ENCODE measurements around the gene XRCC4. TPM values are rescaled to one million over a fixed set of nuclear protein-coding genes. Genes with fewer than 3 reads are reported as not detected.

XRCC4 gene
- total RNA-seq, 5 donors from 2014 or later (not counting 1 experiment from before 2014, with no cell fraction given) = 3.5 to 5.1 (median 4.2) TPM

- Histone ChIP-seq H3K4me1 (ENCODE audit: control insufficient read depth in 1 of 2, extremely low read depth in 1 of 2, insufficient read depth in 2 of 2, low read length in 2 of 2) (no peaks in the 10 kb centered on the region), H3K9me3 (no peaks in the 10 kb centered on the region), H3K36me3 (ENCODE audit: control insufficient read depth in 2 of 2, extremely low read depth in 1 of 2, insufficient read depth in 1 of 2, low read length in 1 of 2) (no peaks in the 10 kb centered on the region), H3K27me3 (replicated peaks in 1 of 2; ENCODE audit: control insufficient read depth in 2 of 2, extremely low read depth in 1 of 2, insufficient read depth in 2 of 2, low read length in 1 of 2) (no peaks in the 10 kb centered on the region), H3K4me3 (ENCODE audit: control insufficient read depth in 1 of 2, extremely low read depth in 1 of 2, low read length in 1 of 2) (no peak overlapping the region), H3K27ac (ENCODE audit: low read length) (no peak overlapping the region)
- no peak for DNase-seq
- Mint-ChIP-seq H3K36me3 (peaks cover 15% of the 10 kb centered on the region), H3K4me1 (no peaks in the 10 kb centered on the region), H3K27me3 (no peaks in the 10 kb centered on the region), H3K9me3 (peaks cover 0 to 9% (median 4%) of the 10 kb centered on the region in 3 donors), H3K27ac (no peak overlapping the region), H3K4me3 (no peak overlapping the region)
- CTCF ChIA-PET = interaction anchor here (0.6 kb wide), 2 partner anchors 364 to 581 kb away, joined by 3 to 12 read pairs; no protein-coding TSS in a partner anchor
- POLR2A ChIA-PET = no interaction called here
- ATAC-seq (replicated peaks in 1 of 4) = no peak
- 93% methylated on average over 4 of the region's 9 CpGs for WGBS (ENCODE audit: insufficient coverage)
Measured at GRCh38 chr5:83357621-83358231, 280.4 kb downstream of the XRCC4 start.

- DNase-seq (no peak), ATAC-seq (replicated peaks in 1 of 4) (no peak)
- ChIA-PET POLR2A (no interaction called here), CTCF (no interaction called here)
- no peak overlapping the region for H3K27ac ChIP-seq (ENCODE audit: low read length)
- no peaks in the 10 kb centered on the region for H3K36me3 ChIP-seq (ENCODE audit: control insufficient read depth in 2 of 2, extremely low read depth in 1 of 2, insufficient read depth in 1 of 2, low read length in 1 of 2)
- Mint-ChIP-seq H3K4me3 (no peak overlapping the region), H3K27ac (no peak overlapping the region), H3K27me3 (no peaks in the 10 kb centered on the region), H3K9me3 (peaks cover 0 to 9% (median 4%) of the 10 kb centered on the region in 3 donors), H3K36me3 (no peaks in the 10 kb centered on the region), H3K4me1 (no peaks in the 10 kb centered on the region)
- no peaks in the 10 kb centered on the region for H3K27me3 ChIP-seq (replicated peaks in 1 of 2; ENCODE audit: control insufficient read depth in 2 of 2, extremely low read depth in 1 of 2, insufficient read depth in 2 of 2, low read length in 1 of 2)
- no peak overlapping the region for H3K4me3 ChIP-seq (ENCODE audit: control insufficient read depth in 1 of 2, extremely low read depth in 1 of 2, low read length in 1 of 2)
- no peaks in the 10 kb centered on the region for H3K4me1 ChIP-seq (ENCODE audit: control insufficient read depth in 1 of 2, extremely low read depth in 1 of 2, insufficient read depth in 2 of 2, low read length in 2 of 2)
- WGBS (ENCODE audit: insufficient coverage) = no CpG with 5 or more reads among the region's 2 CpGs
- no peaks in the 10 kb centered on the region for H3K9me3 ChIP-seq
Measured at GRCh38 chr5:83360573-83360972, 283.2 kb downstream of the XRCC4 start.

GRCh38 chr5:83362526-83362925 is 285.2 kb downstream of the XRCC4 start:
- POLR2A ChIA-PET = no interaction called here

GRCh38 chr5:83363111-83363885 is 286.0 kb downstream of the XRCC4 start:
- ChIA-PET CTCF (no interaction called here), POLR2A (no interaction called here)
- no peaks in the 10 kb centered on the region for H3K36me3 ChIP-seq (ENCODE audit: control insufficient read depth in 2 of 2, extremely low read depth in 1 of 2, insufficient read depth in 1 of 2, low read length in 1 of 2)
- no peak overlapping the region for H3K27ac Mint-ChIP-seq
- no peaks in the 10 kb centered on the region for H3K9me3 ChIP-seq
- no peaks in the 10 kb centered on the region for H3K4me1 ChIP-seq (ENCODE audit: control insufficient read depth in 1 of 2, extremely low read depth in 1 of 2, insufficient read depth in 2 of 2, low read length in 2 of 2)
- H3K4me3 ChIP-seq (ENCODE audit: control insufficient read depth in 1 of 2, extremely low read depth in 1 of 2, low read length in 1 of 2) = no peak overlapping the region
- no peaks in the 10 kb centered on the region for H3K27me3 Mint-ChIP-seq
- ATAC-seq (replicated peaks in 1 of 4) (no peak), DNase-seq (no peak)
- 68% methylated on average over 2 of the region's 7 CpGs for WGBS (ENCODE audit: insufficient coverage)
- no peaks in the 10 kb centered on the region for H3K4me1 Mint-ChIP-seq
- no peaks in the 10 kb centered on the region for H3K36me3 Mint-ChIP-seq
- no peak overlapping the region for H3K4me3 Mint-ChIP-seq
- no peaks in the 10 kb centered on the region for H3K27me3 ChIP-seq (replicated peaks in 1 of 2; ENCODE audit: control insufficient read depth in 2 of 2, extremely low read depth in 1 of 2, insufficient read depth in 2 of 2, low read length in 1 of 2)
- H3K27ac ChIP-seq (ENCODE audit: low read length) = no peak overlapping the region
- peaks cover 4 to 9% (median 5%) of the 10 kb centered on the region in 3 donors for H3K9me3 Mint-ChIP-seq

More at GRCh38 chr5:83362526-83362925, 285.2 kb downstream of the XRCC4 start:
- Histone ChIP-seq H3K27ac (ENCODE audit: low read length) (no peak overlapping the region), H3K9me3 (no peaks in the 10 kb centered on the region), H3K27me3 (replicated peaks in 1 of 2; ENCODE audit: control insufficient read depth in 2 of 2, extremely low read depth in 1 of 2, insufficient read depth in 2 of 2, low read length in 1 of 2) (no peaks in the 10 kb centered on the region), H3K4me3 (ENCODE audit: control insufficient read depth in 1 of 2, extremely low read depth in 1 of 2, low read length in 1 of 2) (no peak overlapping the region), H3K36me3 (ENCODE audit: control insufficient read depth in 2 of 2, extremely low read depth in 1 of 2, insufficient read depth in 1 of 2, low read length in 1 of 2) (no peaks in the 10 kb centered on the region), H3K4me1 (ENCODE audit: control insufficient read depth in 1 of 2, extremely low read depth in 1 of 2, insufficient read depth in 2 of 2, low read length in 2 of 2) (no peaks in the 10 kb centered on the region)
- peaks cover 4 to 9% (median 5%) of the 10 kb centered on the region in 3 donors for H3K9me3 Mint-ChIP-seq
- H3K36me3 Mint-ChIP-seq = no peaks in the 10 kb centered on the region
- no peaks in the 10 kb centered on the region for H3K27me3 Mint-ChIP-seq
- no peak overlapping the region for H3K4me3 Mint-ChIP-seq
- WGBS (ENCODE audit: insufficient coverage) = no CpG with 5 or more reads among the region's 1 CpG
- no peak overlapping the region for H3K27ac Mint-ChIP-seq
- CTCF ChIA-PET = no interaction called here
- ATAC-seq (replicated peaks in 1 of 4) (no peak), DNase-seq (no peak)
- H3K4me1 Mint-ChIP-seq = no peaks in the 10 kb centered on the region

- 83% methylated on average over 1 of the region's 1 CpG for WGBS (ENCODE audit: insufficient coverage)
- CTCF ChIA-PET = no interaction called here
- H3K9me3 Mint-ChIP-seq = peaks cover 4 to 9% (median 5%) of the 10 kb centered on the region in 3 donors
Measured at GRCh38 chr5:83363886-83364275, 286.5 kb downstream of the XRCC4 start.

GRCh38 chr5:83364312-83365299 is 287.3 kb downstream of the XRCC4 start:
- Histone ChIP-seq H3K27me3 (replicated peaks in 1 of 2; ENCODE audit: control insufficient read depth in 2 of 2, extremely low read depth in 1 of 2, insufficient read depth in 2 of 2, low read length in 1 of 2) (no peaks in the 10 kb centered on the region), H3K9me3 (no peaks in the 10 kb centered on the region), H3K4me1 (ENCODE audit: control insufficient read depth in 1 of 2, extremely low read depth in 1 of 2, insufficient read depth in 2 of 2, low read length in 2 of 2) (no peaks in the 10 kb centered on the region), H3K4me3 (ENCODE audit: control insufficient read depth in 1 of 2, extremely low read depth in 1 of 2, low read length in 1 of 2) (no peak overlapping the region), H3K36me3 (ENCODE audit: control insufficient read depth in 2 of 2, extremely low read depth in 1 of 2, insufficient read depth in 1 of 2, low read length in 1 of 2) (no peaks in the 10 kb centered on the region), H3K27ac (ENCODE audit: low read length) (no peak overlapping the region)
- POLR2A ChIA-PET = interaction anchor here in 1 of 2 donors (0.6 kb wide), 1 partner anchor 128 kb away, joined by 4 read pairs; no protein-coding TSS in a partner anchor
- 100% methylated on average over 3 of the region's 8 CpGs for WGBS (ENCODE audit: insufficient coverage)
- Mint-ChIP-seq H3K9me3 (peaks cover 4 to 9% (median 5%) of the 10 kb centered on the region in 3 donors), H3K27me3 (no peaks in the 10 kb centered on the region), H3K4me1 (no peaks in the 10 kb centered on the region), H3K4me3 (no peak overlapping the region), H3K27ac (no peak overlapping the region), H3K36me3 (no peaks in the 10 kb centered on the region)
- CTCF ChIA-PET = no interaction called here
- ATAC-seq (replicated peaks in 1 of 4) (no peak), DNase-seq (no peak)

More at GRCh38 chr5:83363886-83364275, 286.5 kb downstream of the XRCC4 start:
- DNase-seq = no peak
- H3K4me3 Mint-ChIP-seq = no peak overlapping the region
- H3K27me3 Mint-ChIP-seq = no peaks in the 10 kb centered on the region
- H3K27ac ChIP-seq (ENCODE audit: low read length) = no peak overlapping the region
- POLR2A ChIA-PET = no interaction called here
- H3K4me3 ChIP-seq (ENCODE audit: control insufficient read depth in 1 of 2, extremely low read depth in 1 of 2, low read length in 1 of 2) = no peak overlapping the region
- H3K4me1 ChIP-seq (ENCODE audit: control insufficient read depth in 1 of 2, extremely low read depth in 1 of 2, insufficient read depth in 2 of 2, low read length in 2 of 2) = no peaks in the 10 kb centered on the region
- H3K4me1 Mint-ChIP-seq = no peaks in the 10 kb centered on the region
- H3K9me3 ChIP-seq = no peaks in the 10 kb centered on the region
- no peak for ATAC-seq (replicated peaks in 1 of 4)
- no peaks in the 10 kb centered on the region for H3K27me3 ChIP-seq (replicated peaks in 1 of 2; ENCODE audit: control insufficient read depth in 2 of 2, extremely low read depth in 1 of 2, insufficient read depth in 2 of 2, low read length in 1 of 2)
- no peak overlapping the region for H3K27ac Mint-ChIP-seq
- H3K36me3 ChIP-seq (ENCODE audit: control insufficient read depth in 2 of 2, extremely low read depth in 1 of 2, insufficient read depth in 1 of 2, low read length in 1 of 2) = no peaks in the 10 kb centered on the region
- no peaks in the 10 kb centered on the region for H3K36me3 Mint-ChIP-seq

All from T-cell (primary cell).